Measurements from ENCODE around the gene ATF7IP2. TPM values are rescaled to one million over a fixed set of nuclear protein-coding genes. Genes with fewer than 3 reads are reported as not detected.

Gene ATF7IP2
- total and polyA plus RNA-seq, 2 donors (not counting 3 experiments of a cell fraction or from before 2014, with no cell fraction given): 9.7 to 14.6 TPM

DNA sequence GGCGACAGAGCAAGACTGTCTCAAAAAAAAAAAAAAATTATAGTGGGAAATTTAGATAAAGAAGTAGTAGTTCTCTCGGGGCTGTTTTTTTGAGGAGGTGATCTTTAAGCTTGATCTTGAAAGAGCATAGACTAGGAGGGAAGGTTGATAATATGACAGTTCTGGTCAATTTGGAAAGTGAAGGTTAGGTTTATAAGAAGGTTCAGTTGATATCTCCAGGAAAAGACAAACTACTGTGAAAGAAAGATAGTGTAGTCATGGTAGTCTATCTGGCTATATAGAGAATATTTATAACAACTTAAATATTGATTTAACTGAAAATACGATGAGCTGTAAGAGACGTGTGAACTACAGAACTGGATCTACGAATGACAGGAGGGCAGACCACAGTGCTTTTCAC, 3.1 kb downstream of the ATF7IP2 start:
- intact Hi-C loops (cut with micrococcal nuclease): loop anchor here (5.0 to 10.0 kb wide), 3 partner anchors 353 to 556 kb away; partner anchors contain the start of genes CLEC16A, DEXI and NUBP1
- no peaks in the 10 kb centered on the region for H3K9me3 ChIP-seq (replicated peaks; ENCODE audit: control insufficient read depth, insufficient read depth, low read length)
- H3K4me3 ChIP-seq (replicated peaks in 1 of 3; ENCODE audit: insufficient read depth in 1 of 3, low read depth in 1 of 3, low read length in 3 of 3): no peak overlapping the region
- H3K36me3 ChIP-seq (ENCODE audit: control insufficient read depth in 2 of 2, extremely low read depth in 1 of 2, insufficient read depth in 2 of 2, low read length in 2 of 2): no peaks in the 10 kb centered on the region
- TF ChIP-seq FOS (IDR thresholded peaks at IDR 0.05; ENCODE audit: borderline replicate concordance, insufficient read depth, low read length) (no peak), POLR2A (IDR thresholded peaks at IDR 0.05; ENCODE audit: low read depth, low read length) (no peak), EZH2 (IDR thresholded peaks at IDR 0.05; ENCODE audit: borderline replicate concordance, low read depth, low read length, severe bottlenecking) (no peak), JUN (IDR thresholded peaks at IDR 0.05; ENCODE audit: borderline replicate concordance, insufficient read depth, insufficient read length, low read depth) (no peak), MYC (IDR thresholded peaks at IDR 0.05; ENCODE audit: low read depth, low read length) (no peak), GATA2 (IDR thresholded peaks at IDR 0.05; ENCODE audit: insufficient read depth, insufficient read length, low read depth, low read length) (no peak), POLR2AphosphoS5 (IDR thresholded peaks at IDR 0.05; ENCODE audit: insufficient read depth, low read depth, low read length) (no peak)
- TF ChIP-seq, protein P1, sequence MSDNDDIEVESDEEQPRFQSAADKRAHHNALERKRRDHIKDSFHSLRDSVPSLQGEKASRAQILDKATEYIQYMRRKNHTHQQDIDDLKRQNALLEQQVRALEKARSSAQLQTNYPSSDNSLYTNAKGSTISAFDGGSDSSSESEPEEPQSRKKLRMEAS (IDR thresholded peaks at IDR 0.05; ENCODE audit: insufficient read depth, insufficient read length): no peak
- TF ChIP-seq, protein P2, sequence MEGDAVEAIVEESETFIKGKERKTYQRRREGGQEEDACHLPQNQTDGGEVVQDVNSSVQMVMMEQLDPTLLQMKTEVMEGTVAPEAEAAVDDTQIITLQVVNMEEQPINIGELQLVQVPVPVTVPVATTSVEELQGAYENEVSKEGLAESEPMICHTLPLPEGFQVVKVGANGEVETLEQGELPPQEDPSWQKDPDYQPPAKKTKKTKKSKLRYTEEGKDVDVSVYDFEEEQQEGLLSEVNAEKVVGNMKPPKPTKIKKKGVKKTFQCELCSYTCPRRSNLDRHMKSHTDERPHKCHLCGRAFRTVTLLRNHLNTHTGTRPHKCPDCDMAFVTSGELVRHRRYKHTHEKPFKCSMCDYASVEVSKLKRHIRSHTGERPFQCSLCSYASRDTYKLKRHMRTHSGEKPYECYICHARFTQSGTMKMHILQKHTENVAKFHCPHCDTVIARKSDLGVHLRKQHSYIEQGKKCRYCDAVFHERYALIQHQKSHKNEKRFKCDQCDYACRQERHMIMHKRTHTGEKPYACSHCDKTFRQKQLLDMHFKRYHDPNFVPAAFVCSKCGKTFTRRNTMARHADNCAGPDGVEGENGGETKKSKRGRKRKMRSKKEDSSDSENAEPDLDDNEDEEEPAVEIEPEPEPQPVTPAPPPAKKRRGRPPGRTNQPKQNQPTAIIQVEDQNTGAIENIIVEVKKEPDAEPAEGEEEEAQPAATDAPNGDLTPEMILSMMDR (IDR thresholded peaks at IDR 0.05; ENCODE audit: extremely low read depth in 1 of 2, insufficient read depth in 1 of 2, low read depth in 1 of 2, low read length in 2 of 2): no peak
- FAIRE-seq (no peak), DNase-seq (ENCODE audit: low read depth, low spot score) (no peak)
- BruUV-seq (replicated peaks): no TSS peak
- dilution Hi-C loops (cut with MboI; ENCODE audit: extremely low pct_ligation_motif_present, low sequenced_read_pairs): no loop called here
- CTCF ChIA-PET: interaction anchor here (1.3 kb wide), 1 partner anchor 11 kb away, joined by 3 read pairs; no protein-coding TSS in a partner anchor
- H3K4me2 ChIP-seq (ENCODE audit: insufficient read depth, low read length): no peak overlapping the region
- POLR2A ChIA-PET: no interaction called here
- no peak overlapping the region for H2AFZ ChIP-seq (ENCODE audit: low read depth, low read length)
- H3K27me3 ChIP-seq (ENCODE audit: control insufficient read depth in 2 of 2, insufficient read depth in 2 of 2, low read length in 2 of 2): no peaks in the 10 kb centered on the region
- H3K79me2 ChIP-seq (ENCODE audit: control insufficient read depth, insufficient read depth, low read length): peaks cover 4% of the 10 kb centered on the region
- H3K9ac ChIP-seq (replicated peaks; ENCODE audit: extremely low read depth, insufficient read depth, low read length): no peak overlapping the region
- H3K9me1 ChIP-seq (replicated peaks; ENCODE audit: control insufficient read depth, extremely low read depth, insufficient read depth, low read length): no peaks in the 10 kb centered on the region
- H4K20me1 ChIP-seq (replicated peaks; ENCODE audit: control insufficient read depth, extremely low read depth, insufficient read depth, low read length): no peaks in the 10 kb centered on the region
- H3K27ac ChIP-seq (ENCODE audit: insufficient read depth, low read depth, low read length): no peak overlapping the region
- peaks cover 8% of the 10 kb centered on the region for H3K4me1 ChIP-seq (ENCODE audit: control insufficient read depth, extremely low read depth, insufficient read depth, low read length)
